Measurements from ENCODE around the gene STIM1.
"Not testable (repeated sequence)": the region's sequence is repeated elsewhere in the genome, so short reads cannot be mapped to it uniquely, and the experiment has no call there.

DNA sequence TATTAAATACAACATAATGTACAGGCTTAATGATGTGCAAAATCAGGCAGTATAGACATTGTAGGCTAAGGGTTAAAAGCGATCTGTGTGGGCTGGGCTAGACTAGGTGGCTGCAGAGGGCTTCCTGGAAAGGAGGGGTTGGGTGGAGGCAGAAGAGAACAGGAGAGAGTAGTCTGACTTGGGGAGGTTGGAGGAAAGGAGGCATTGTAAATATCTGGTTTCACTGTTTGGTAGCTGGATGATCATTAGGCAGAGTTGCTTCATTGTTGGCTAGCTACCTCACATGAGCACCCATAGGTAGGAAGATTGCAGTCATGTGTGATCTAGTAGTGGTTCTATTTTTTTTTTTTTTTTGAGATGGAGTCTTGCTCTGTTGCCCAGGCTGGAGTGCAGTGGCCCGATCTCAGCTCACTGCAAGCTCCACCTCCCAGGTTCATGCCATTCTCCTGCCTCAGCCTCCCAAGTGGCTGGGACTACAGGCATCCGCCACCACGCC, 5.5 kb downstream of the STIM1 start:
- TF ChIP-seq, protein P1, sequence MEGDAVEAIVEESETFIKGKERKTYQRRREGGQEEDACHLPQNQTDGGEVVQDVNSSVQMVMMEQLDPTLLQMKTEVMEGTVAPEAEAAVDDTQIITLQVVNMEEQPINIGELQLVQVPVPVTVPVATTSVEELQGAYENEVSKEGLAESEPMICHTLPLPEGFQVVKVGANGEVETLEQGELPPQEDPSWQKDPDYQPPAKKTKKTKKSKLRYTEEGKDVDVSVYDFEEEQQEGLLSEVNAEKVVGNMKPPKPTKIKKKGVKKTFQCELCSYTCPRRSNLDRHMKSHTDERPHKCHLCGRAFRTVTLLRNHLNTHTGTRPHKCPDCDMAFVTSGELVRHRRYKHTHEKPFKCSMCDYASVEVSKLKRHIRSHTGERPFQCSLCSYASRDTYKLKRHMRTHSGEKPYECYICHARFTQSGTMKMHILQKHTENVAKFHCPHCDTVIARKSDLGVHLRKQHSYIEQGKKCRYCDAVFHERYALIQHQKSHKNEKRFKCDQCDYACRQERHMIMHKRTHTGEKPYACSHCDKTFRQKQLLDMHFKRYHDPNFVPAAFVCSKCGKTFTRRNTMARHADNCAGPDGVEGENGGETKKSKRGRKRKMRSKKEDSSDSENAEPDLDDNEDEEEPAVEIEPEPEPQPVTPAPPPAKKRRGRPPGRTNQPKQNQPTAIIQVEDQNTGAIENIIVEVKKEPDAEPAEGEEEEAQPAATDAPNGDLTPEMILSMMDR (IDR thresholded peaks at IDR 0.05), result not testable (repeated sequence)
- TF ChIP-seq SP1 (CRISPR knock-in tag; conservative IDR thresholded peaks at IDR 0.05); ATF1 (CRISPR knock-in tag; IDR thresholded peaks at IDR 0.05): not testable (repeated sequence)
- TF ChIP-seq, protein P2, sequence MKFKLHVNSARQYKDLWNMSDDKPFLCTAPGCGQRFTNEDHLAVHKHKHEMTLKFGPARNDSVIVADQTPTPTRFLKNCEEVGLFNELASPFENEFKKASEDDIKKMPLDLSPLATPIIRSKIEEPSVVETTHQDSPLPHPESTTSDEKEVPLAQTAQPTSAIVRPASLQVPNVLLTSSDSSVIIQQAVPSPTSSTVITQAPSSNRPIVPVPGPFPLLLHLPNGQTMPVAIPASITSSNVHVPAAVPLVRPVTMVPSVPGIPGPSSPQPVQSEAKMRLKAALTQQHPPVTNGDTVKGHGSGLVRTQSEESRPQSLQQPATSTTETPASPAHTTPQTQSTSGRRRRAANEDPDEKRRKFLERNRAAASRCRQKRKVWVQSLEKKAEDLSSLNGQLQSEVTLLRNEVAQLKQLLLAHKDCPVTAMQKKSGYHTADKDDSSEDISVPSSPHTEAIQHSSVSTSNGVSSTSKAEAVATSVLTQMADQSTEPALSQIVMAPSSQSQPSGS (CRISPR knock-in tag; IDR thresholded peaks at IDR 0.05; ENCODE audit: borderline replicate concordance, low read depth), result not testable (repeated sequence)

Data from WTC11 (cell line).